ENCODE results near the gene CCNE1.

CCNE1 gene

DNA sequence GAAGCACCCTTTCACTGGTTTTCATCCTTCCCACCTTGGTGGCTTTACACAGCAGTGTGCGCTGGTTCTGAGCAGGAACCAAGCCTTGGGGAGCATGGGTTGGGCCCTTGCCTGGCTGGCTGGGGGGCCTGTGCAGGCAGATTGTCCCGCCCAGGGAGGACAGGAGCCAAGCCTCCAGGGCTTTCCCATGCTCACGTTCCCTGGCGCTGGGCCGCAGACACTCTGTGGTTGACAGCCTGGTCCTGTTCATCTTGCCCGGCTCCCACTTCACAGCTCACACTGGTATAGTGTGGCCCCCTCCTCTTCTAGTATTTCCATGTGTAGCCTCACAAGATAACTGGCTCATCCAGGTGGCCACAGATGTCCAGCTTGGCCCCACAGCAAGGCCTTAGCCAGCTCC lies 4.6 kb upstream of the CCNE1 start:
- Histone ChIP-seq H3K27ac (ENCODE audit: insufficient read depth in 1 of 2, low read depth in 1 of 2, low read length in 2 of 2, poor library complexity in 1 of 2, severe bottlenecking in 2 of 2) (no peak overlapping the region), H3K36me3 (ENCODE audit: control insufficient read depth in 4 of 4, insufficient read depth in 4 of 4, low read length in 3 of 4) (no peaks in the 10 kb centered on the region), H3K9me3 (ENCODE audit: control extremely low read depth in 1 of 5, control insufficient read depth in 4 of 5, insufficient read depth in 2 of 5, low read depth in 1 of 5, low read length in 4 of 5) (no peaks in the 10 kb centered on the region), H3K4me3 (ENCODE audit: control insufficient read depth in 1 of 7, extremely low read depth in 1 of 7, insufficient read depth in 4 of 7, low read depth in 2 of 7, low read length in 6 of 7) (no peak overlapping the region), H3K4me1 (ENCODE audit: control extremely low read depth in 1 of 4, control insufficient read depth in 4 of 4, insufficient read depth in 4 of 4, low read length in 3 of 4) (peaks cover 0 to 9% (median 6%) of the 10 kb centered on the region in 4 experiments), H3K27me3 (replicated peaks in 2 of 5; ENCODE audit: control insufficient read depth in 4 of 5, insufficient read depth in 5 of 5, low read length in 4 of 5) (no peaks in the 10 kb centered on the region)
- no peak for DNase-seq
- ChIA-PET POLR2A (no interaction called here), CTCF (no interaction called here)
- WGBS (ENCODE audit: insufficient coverage), result 100% methylated on average over 6 of the region's 6 CpGs

- no peak for DNase-seq
- Histone ChIP-seq H3K27me3 (replicated peaks in 2 of 5; ENCODE audit: control insufficient read depth in 4 of 5, insufficient read depth in 5 of 5, low read length in 4 of 5) (no peaks in the 10 kb centered on the region), H3K4me3 (ENCODE audit: control insufficient read depth in 1 of 7, extremely low read depth in 1 of 7, insufficient read depth in 4 of 7, low read depth in 2 of 7, low read length in 6 of 7) (no peak overlapping the region), H3K36me3 (ENCODE audit: control insufficient read depth in 4 of 4, insufficient read depth in 4 of 4, low read length in 3 of 4) (no peaks in the 10 kb centered on the region), H3K9me3 (ENCODE audit: control extremely low read depth in 1 of 5, control insufficient read depth in 4 of 5, insufficient read depth in 2 of 5, low read depth in 1 of 5, low read length in 4 of 5) (no peaks in the 10 kb centered on the region), H3K27ac (ENCODE audit: insufficient read depth in 1 of 2, low read depth in 1 of 2, low read length in 2 of 2, poor library complexity in 1 of 2, severe bottlenecking in 2 of 2) (no peak overlapping the region), H3K4me1 (ENCODE audit: control extremely low read depth in 1 of 4, control insufficient read depth in 4 of 4, insufficient read depth in 4 of 4, low read length in 3 of 4) (peaks cover 0 to 15% (median 12%) of the 10 kb centered on the region in 4 experiments)
- WGBS (ENCODE audit: insufficient coverage), result 97% methylated on average over 6 of the region's 8 CpGs
- POLR2A ChIA-PET, result no interaction called here
- CTCF ChIA-PET, result interaction anchor here (1.0 kb wide), 1 partner anchor 11 kb away, joined by 3 read pairs; no protein-coding TSS in a partner anchor
Observed at GRCh38 chr19:29807870-29808405, 3.9 kb upstream of the CCNE1 start.

- H3K36me3 ChIP-seq (ENCODE audit: control insufficient read depth in 4 of 4, insufficient read depth in 4 of 4, low read length in 3 of 4), result peaks cover 0 to 12% (median 0%) of the 10 kb centered on the region in 4 experiments
- H3K4me1 ChIP-seq (ENCODE audit: control extremely low read depth in 1 of 4, control insufficient read depth in 4 of 4, insufficient read depth in 4 of 4, low read length in 3 of 4), result peaks cover 0 to 19% (median 15%) of the 10 kb centered on the region in 4 experiments
- CTCF ChIA-PET, result interaction anchor here (0.9 to 1.5 kb wide), 2 partner anchors 13 to 39 kb away, joined by 3 to 4 read pairs; no protein-coding TSS in a partner anchor
- H3K27ac ChIP-seq (ENCODE audit: insufficient read depth in 1 of 2, low read depth in 1 of 2, low read length in 2 of 2, poor library complexity in 1 of 2, severe bottlenecking in 2 of 2), result no peak overlapping the region
- no peaks in the 10 kb centered on the region for H3K9me3 ChIP-seq (ENCODE audit: control extremely low read depth in 1 of 5, control insufficient read depth in 4 of 5, insufficient read depth in 2 of 5, low read depth in 1 of 5, low read length in 4 of 5)
- H3K4me3 ChIP-seq (ENCODE audit: control insufficient read depth in 1 of 7, extremely low read depth in 1 of 7, insufficient read depth in 4 of 7, low read depth in 2 of 7, low read length in 6 of 7), result no peak overlapping the region
- DNase-seq, result no peak
- 100% methylated on average over 3 of the region's 3 CpGs for WGBS (ENCODE audit: insufficient coverage)
- POLR2A ChIA-PET, result no interaction called here
- no peaks in the 10 kb centered on the region for H3K27me3 ChIP-seq (replicated peaks in 2 of 5; ENCODE audit: control insufficient read depth in 4 of 5, insufficient read depth in 5 of 5, low read length in 4 of 5)
Observed at GRCh38 chr19:29809795-29810503, 1.8 kb upstream of the CCNE1 start.

GRCh38 chr19:29810504-29810871 lies 1.3 kb upstream of the CCNE1 start:
- WGBS (ENCODE audit: insufficient coverage), result 100% methylated on average over 1 of the region's 4 CpGs
- Histone ChIP-seq H3K4me1 (ENCODE audit: control extremely low read depth in 1 of 4, control insufficient read depth in 4 of 4, insufficient read depth in 4 of 4, low read length in 3 of 4) (peaks cover 0 to 24% (median 20%) of the 10 kb centered on the region in 4 experiments), H3K9me3 (ENCODE audit: control extremely low read depth in 1 of 5, control insufficient read depth in 4 of 5, insufficient read depth in 2 of 5, low read depth in 1 of 5, low read length in 4 of 5) (no peaks in the 10 kb centered on the region), H3K27me3 (replicated peaks in 2 of 5; ENCODE audit: control insufficient read depth in 4 of 5, insufficient read depth in 5 of 5, low read length in 4 of 5) (no peaks in the 10 kb centered on the region), H3K4me3 (ENCODE audit: control insufficient read depth in 1 of 7, extremely low read depth in 1 of 7, insufficient read depth in 4 of 7, low read depth in 2 of 7, low read length in 6 of 7) (peak overlapping the region in 3 of 7 experiments; percentile 67 to 78 (median 73)), H3K27ac (ENCODE audit: insufficient read depth in 1 of 2, low read depth in 1 of 2, low read length in 2 of 2, poor library complexity in 1 of 2, severe bottlenecking in 2 of 2) (peak overlapping the region in 1 of 2 experiments; percentile 73), H3K36me3 (ENCODE audit: control insufficient read depth in 4 of 4, insufficient read depth in 4 of 4, low read length in 3 of 4) (peaks cover 0 to 12% (median 0%) of the 10 kb centered on the region in 4 experiments)
- ChIA-PET CTCF (interaction anchor here (1.5 kb wide), 1 partner anchor 14 kb away, joined by 3 read pairs; no protein-coding TSS in a partner anchor), POLR2A (no interaction called here)
- peak in 2 of 3 donors; percentile 27 to 28 for DNase-seq

- 3% methylated on average over 53 of the region's 104 CpGs for WGBS (ENCODE audit: insufficient coverage)
- peaks cover 0 to 25% (median 24%) of the 10 kb centered on the region in 4 experiments for H3K4me1 ChIP-seq (ENCODE audit: control extremely low read depth in 1 of 4, control insufficient read depth in 4 of 4, insufficient read depth in 4 of 4, low read length in 3 of 4)
- H3K27ac ChIP-seq (ENCODE audit: insufficient read depth in 1 of 2, low read depth in 1 of 2, low read length in 2 of 2, poor library complexity in 1 of 2, severe bottlenecking in 2 of 2), result no peak overlapping the region
- H3K9me3 ChIP-seq (ENCODE audit: control extremely low read depth in 1 of 5, control insufficient read depth in 4 of 5, insufficient read depth in 2 of 5, low read depth in 1 of 5, low read length in 4 of 5), result no peaks in the 10 kb centered on the region
- DNase-seq, result no peak
- ChIA-PET CTCF (interaction anchor here (1.0 to 1.3 kb wide), 2 partner anchors 39 to 75 kb away, joined by 3 read pairs; no protein-coding TSS in a partner anchor), POLR2A (no interaction called here)
- peaks cover 0 to 16% (median 0%) of the 10 kb centered on the region in 4 experiments for H3K36me3 ChIP-seq (ENCODE audit: control insufficient read depth in 4 of 4, insufficient read depth in 4 of 4, low read length in 3 of 4)
- peak overlapping the region; percentile 25 to 73 (median 58) for H3K4me3 ChIP-seq (ENCODE audit: control insufficient read depth in 1 of 7, extremely low read depth in 1 of 7, insufficient read depth in 4 of 7, low read depth in 2 of 7, low read length in 6 of 7)
- no peaks in the 10 kb centered on the region for H3K27me3 ChIP-seq (replicated peaks in 2 of 5; ENCODE audit: control insufficient read depth in 4 of 5, insufficient read depth in 5 of 5, low read length in 4 of 5)
Observed at GRCh38 chr19:29812080-29812880, 489 bp downstream of the CCNE1 start.

DNA sequence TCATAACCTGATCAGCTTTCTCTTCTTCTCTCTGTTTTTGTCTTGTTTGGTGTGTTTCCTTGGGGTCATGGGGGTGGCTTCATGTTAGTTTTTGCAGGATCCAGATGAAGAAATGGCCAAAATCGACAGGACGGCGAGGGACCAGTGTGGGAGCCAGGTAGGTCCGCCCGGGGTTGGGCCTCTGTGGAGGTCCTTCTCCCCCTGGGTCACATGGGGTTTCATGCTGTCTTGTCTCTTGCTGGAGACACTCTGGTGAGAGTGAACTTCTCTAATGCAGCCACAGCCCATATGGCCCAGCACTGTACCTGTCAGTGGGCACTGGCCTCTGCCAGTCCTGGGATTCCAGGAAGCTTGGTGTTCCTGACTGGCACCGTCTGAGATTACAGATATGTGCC lies 1.1 kb downstream of the CCNE1 start:
- WGBS (ENCODE audit: insufficient coverage), result 84% methylated on average over 6 of the region's 6 CpGs
- no peaks in the 10 kb centered on the region for H3K9me3 ChIP-seq (ENCODE audit: control extremely low read depth in 1 of 5, control insufficient read depth in 4 of 5, insufficient read depth in 2 of 5, low read depth in 1 of 5, low read length in 4 of 5)
- ChIA-PET POLR2A (no interaction called here), CTCF (interaction anchor here (1.0 to 1.3 kb wide), 4 partner anchors 21 to 75 kb away, joined by 3 read pairs; no protein-coding TSS in a partner anchor)
- no peaks in the 10 kb centered on the region for H3K27me3 ChIP-seq (replicated peaks in 2 of 5; ENCODE audit: control insufficient read depth in 4 of 5, insufficient read depth in 5 of 5, low read length in 4 of 5)
- no peak for DNase-seq
- H3K36me3 ChIP-seq (ENCODE audit: control insufficient read depth in 4 of 4, insufficient read depth in 4 of 4, low read length in 3 of 4), result peaks cover 0 to 18% (median 0%) of the 10 kb centered on the region in 4 experiments
- peak overlapping the region in 6 of 7 experiments; percentile 25 to 73 (median 59) for H3K4me3 ChIP-seq (ENCODE audit: control insufficient read depth in 1 of 7, extremely low read depth in 1 of 7, insufficient read depth in 4 of 7, low read depth in 2 of 7, low read length in 6 of 7)
- peaks cover 0 to 25% (median 24%) of the 10 kb centered on the region in 4 experiments for H3K4me1 ChIP-seq (ENCODE audit: control extremely low read depth in 1 of 4, control insufficient read depth in 4 of 4, insufficient read depth in 4 of 4, low read length in 3 of 4)
- no peak overlapping the region for H3K27ac ChIP-seq (ENCODE audit: insufficient read depth in 1 of 2, low read depth in 1 of 2, low read length in 2 of 2, poor library complexity in 1 of 2, severe bottlenecking in 2 of 2)

Data from common myeloid progenitor, CD34-positive (primary cell).